Renal cortex interstitium (tissue), 11 donors: ENCODE data around the gene GLS2. TPM values are rescaled to one million over a fixed set of nuclear protein-coding genes. Genes with fewer than 3 reads are reported as not detected.
"Not testable (repeated sequence)": the region's sequence is repeated elsewhere in the genome, so short reads cannot be mapped to it uniquely, and the experiment has no call there.

ENCODE experiments used
- DNase-seq, 11 donors: peaks; one replicate each; pipeline ENCODE4 v3.0.0-alpha.2; 2013; ENCODE audit warnings: low read depth in 9 of 11, low spot score in 4 of 11; ENCODE audit errors: extremely low read depth in 1 of 11
- polyA plus RNA-seq, 3 donors: library from polyadenylated mRNA; unstranded; fragments of 120-200 nt; gene quantifications; one replicate each; pipeline ENCODE4 v1.2.1, GENCODE V29; 2013; ENCODE audit not compliant: insufficient read length in 3 of 3

The GLS2 gene
- polyA plus RNA-seq, 3 donors, result 1.2 to 3.0 (median 1.6) TPM

DNA sequence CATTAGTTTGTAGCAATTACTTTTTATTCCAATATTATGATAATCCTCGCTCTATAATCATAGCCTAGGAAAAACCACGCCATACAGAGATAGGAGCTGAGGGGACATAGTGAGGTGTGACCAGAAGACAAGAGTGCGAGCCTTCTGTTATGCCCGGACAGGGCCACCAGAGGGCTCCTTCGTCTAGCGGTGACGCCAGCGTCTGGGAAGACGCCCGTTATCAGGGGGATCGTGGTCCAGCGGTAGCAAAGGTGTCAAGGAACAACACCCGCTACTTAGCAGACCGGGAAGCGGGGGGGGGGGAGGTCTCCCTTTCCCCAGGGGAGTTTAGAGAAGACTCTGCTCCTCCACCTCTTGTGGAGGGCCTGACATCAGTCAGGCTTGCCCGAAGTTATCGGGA lies 8.7 kb upstream of the GLS2 start:
- DNase-seq, result not testable (repeated sequence)

DNA sequence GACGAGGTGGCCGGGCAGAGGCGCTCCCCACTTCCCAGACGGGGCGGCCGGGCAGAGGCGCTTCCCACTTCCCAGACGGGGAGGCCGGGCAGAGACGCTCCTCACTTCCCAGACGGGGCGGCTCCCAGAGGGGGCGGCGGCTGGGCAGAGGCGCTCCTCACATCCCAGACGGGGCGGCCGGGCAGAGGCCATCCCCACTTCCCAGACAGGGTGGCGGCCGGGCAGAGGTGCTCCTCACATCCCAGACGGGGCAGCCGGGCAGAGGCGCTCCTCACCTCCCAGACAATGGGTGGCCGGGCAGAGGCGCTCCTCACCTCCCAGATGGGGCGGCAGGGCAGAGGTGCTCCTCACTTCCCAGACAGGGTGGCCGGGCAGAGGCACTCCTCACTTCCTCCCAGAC lies 6.5 kb upstream of the GLS2 start:
- DNase-seq, result not testable (repeated sequence)

- DNase-seq, result not testable (repeated sequence)
These were observed 6.1 kb upstream of the GLS2 start for GRCh38 chr12:56494106-56494415.

- not testable (repeated sequence) for DNase-seq
These were observed 5.6 kb upstream of the GLS2 start for GRCh38 chr12:56493409-56494105.

GRCh38 chr12:56490360-56490759 lies 2.4 kb upstream of the GLS2 start:
- DNase-seq, result no peak

DNA sequence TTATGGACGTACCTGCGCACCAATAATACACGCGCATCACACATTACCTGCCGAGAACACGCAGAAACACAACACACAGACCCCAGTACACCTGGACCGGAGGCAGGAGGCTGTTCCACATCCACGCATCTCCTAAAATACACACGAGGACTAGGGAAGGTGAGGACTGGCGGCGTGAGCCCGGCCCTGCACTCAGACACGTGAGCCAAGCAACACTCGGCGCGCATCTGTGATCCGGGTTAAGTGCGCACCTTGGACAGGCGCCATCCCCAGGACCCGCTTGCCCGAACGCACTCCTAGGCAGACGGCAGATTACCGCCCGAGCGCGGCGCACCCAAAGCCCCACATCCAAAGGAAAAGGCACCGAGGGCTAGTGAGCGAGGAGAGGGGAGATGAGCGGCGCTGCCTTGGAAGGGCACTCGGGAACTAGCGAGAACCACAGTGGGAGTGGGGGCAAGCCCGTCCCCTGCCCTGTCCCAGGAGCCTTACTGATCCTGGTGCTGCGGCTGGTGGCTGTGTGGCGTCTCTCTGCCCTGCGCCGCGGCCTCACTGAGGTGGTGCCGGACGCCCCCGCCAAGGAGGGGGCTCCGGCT lies 417 bp downstream of the GLS2 start:
- DNase-seq, result peak in 2 of 11 donors; percentile 21 to 23

DNA sequence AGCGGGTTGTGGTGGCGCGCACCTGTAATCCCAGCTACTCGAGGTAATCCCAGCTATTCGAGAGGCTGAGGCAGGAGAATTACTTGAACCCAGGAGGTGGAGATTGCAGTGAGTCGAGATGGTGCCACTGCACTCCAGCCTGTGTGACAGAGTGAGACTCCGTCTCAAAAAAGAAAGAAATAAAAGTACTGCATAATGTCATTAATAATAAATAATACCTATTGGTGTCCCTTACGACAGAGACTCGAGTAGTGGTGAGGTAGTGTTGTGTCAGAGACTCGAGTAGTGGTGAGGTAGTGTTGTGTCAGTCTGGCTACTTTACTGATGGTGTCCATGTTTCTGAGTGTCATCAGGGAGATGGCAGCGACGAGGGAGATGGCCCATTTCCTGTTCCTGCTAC lies 1.3 kb downstream of the GLS2 start:
- no peak for DNase-seq

DNA sequence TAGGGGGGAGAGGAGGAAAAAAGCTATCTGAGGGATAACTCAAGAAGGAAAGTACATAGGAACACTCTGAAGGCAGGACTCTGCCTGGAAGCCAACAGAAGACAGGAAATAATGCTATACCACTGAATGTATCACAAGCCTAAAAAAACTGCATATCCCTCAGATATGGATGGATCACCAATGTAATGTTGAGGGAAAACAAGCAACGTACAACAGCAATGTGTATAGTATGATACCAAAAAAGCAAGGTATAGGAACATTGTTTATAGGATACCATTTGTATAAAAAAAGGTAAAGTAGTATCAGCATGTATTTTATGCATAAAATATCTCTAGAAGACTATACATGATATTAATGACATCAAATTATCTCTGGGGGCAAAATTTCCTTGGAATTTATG lies 3.4 kb downstream of the GLS2 start:
- no peak for DNase-seq

DNA sequence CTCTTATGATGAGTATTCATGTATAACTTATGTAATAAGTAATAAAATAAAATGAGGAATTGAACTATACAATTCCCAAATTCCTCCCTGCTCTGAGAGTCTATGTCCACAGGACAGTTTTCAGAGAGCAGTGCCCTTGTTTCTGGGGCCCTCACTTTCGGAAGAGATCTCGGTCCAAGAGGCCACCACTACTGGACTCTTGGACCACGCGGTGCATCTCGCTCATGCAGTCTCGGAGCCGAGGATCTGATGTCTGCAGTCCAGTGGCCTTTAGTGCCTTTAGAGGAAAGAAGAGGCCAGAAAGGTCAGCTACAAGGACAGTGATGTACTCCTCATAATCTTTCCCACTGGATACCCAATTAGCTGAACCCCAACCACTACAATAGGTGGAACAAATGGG lies 8.3 kb downstream of the GLS2 start:
- no peak for DNase-seq

DNA sequence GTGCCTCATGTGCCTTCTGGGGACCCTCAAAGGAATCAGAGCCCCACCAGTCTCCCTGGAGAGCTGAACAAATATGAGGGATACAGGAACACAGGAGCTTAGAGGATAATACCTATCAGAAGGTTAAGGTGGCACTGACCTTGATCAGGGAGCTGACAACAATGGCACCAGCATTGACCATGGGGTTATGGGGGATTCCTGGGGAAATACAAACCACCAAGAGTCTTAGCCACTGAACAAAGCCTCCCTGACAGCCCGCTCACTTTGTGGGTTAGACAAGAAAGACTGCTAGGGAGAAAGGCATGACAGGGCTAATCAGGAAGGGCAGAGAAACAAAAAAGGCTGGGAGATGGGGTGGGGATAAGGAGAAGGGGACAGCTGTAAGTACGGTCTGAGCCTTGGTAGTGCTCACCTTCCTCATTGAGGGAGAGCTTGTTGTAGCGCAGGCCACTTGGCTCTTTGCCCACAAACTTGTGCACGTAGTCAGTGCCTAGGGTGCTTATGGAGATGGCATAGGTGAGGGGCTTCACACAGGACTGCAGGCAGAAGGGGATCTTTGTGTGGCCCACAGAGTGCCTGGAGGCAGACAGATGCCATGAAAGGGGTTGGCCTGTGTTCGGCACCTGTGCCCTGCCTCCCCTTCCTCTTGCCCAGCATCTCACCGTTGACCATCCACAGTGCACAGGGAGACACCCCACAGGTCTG lies 10.3 kb downstream of the GLS2 start:
- DNase-seq, result no peak

- no peak for DNase-seq
These were observed 11.0 kb downstream of the GLS2 start for GRCh38 chr12:56476972-56477432.

DNA sequence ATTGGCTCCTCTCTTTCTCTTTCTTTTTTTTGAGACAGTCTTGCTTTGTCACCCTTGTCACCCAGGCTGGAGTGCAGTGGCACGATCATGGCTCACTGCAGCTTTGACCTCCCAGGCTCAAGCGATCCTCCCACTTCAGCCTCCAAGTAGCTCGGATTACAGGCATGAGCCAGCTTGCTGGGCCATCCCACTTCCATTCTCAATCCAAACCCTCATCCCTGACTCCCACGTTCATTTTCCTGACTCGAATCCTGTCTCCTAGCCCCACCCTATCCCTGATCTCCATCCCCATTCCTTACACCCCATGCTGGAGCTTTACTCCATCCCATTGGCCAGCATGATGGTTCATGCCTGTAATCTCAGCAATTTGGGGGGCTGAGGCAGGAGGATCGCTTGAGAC lies 11.8 kb downstream of the GLS2 start:
- DNase-seq, result no peak

DNA sequence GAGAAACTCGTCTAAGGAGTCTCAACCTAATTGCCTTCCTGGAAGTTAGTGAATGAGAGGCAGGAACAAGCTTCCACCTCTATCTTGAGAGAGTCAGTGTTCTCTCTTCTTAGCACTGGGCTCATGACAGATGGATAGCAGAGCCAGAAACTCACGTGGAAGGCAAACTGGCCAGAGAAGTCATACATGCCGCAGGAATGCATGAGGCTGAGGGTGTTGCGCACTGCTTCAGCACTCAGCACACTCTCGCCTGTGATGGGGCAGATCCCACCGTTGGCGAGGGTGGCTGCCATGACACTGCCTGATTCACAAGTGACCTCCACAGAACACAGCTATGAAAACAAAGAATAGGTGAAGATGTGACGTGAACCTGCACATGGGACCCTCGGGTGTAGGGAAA lies 13.6 kb downstream of the GLS2 start:
- DNase-seq, result no peak

DNA sequence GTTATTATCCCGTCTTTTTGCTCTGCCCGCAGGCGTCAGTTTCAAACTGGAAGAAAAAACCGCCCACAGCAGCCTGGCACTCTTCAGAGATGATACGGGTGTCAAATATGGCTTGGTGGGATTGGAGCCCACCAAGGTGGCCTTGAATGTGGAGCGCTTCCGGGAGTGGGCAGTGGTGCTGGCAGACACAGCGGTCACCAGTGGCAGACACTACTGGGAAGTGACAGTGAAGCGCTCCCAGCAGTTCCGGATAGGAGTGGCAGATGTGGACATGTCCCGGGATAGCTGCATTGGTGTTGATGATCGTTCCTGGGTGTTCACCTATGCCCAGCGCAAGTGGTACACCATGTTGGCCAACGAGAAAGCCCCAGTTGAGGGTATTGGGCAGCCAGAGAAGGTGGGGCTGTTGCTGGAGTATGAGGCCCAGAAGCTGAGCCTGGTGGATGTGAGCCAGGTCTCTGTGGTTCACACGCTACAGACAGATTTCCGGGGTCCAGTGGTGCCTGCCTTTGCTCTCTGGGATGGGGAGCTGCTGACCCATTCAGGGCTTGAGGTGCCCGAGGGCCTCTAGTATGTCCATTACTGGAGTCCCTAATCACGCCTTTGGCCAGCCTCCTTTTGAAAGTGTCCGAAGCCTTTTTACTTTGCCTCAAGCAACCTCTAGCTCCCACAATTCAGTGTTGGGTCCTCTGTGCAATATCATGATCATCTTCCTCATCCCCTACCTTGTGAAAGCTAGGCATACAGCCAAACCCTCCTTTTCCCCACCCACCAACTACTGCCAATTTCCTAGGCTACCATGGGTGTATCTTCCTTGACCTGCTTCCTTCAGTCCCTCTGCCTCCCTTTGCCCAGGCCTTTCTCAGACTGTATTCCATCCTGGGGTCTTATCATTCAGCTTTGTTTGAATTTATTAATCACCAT lies 18.7 kb downstream of the GLS2 start:
- DNase-seq, result no peak

- DNase-seq, result peak; percentile 76 to 91 (median 88)
These were observed 19.6 kb downstream of the GLS2 start, which contains the start of gene SPRYD4 for GRCh38 chr12:56468216-56469006. SPRYD4 (plus strand) TSS chr12:56468578; CDS start chr12:56468592, 14 bp downstream.

GRCh38 chr12:56462565-56462964 lies 25.4 kb downstream of the GLS2 start:
- DNase-seq, result no peak

- DNase-seq, result no peak
These were observed 26.5 kb downstream of the GLS2 start for GRCh38 chr12:56461235-56462159.

DNA sequence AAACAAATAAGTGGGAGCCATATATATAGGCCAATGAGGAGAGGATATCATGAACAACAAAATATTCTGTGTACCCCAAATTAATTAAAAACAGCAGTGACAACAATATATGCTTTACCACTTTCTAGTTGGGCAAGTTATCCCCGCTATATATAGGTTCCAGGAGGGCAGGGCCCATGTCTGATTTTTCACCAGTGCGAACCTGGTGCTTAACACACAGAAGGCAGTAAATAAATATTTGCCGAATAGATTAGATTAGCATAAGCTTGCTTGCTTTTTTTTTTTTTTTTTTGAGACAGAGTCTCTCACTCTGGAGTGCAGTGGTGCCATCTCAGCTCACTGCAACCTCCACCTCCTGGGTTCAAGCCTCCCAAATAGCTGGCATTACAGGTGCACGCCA lies 30.1 kb downstream of the GLS2 start:
- DNase-seq, result no peak
